ENCODE data around the gene KHDC1. TPM values are rescaled to one million over a fixed set of nuclear protein-coding genes. Genes with fewer than 3 reads are reported as not detected.
"Not testable (repeated sequence)": the region's sequence is repeated elsewhere in the genome, so short reads cannot be mapped to it uniquely, and the experiment has no call there.

The KHDC1 gene
- total RNA-seq, 1 experiment from 2014 or later = 5.5 TPM

DNA sequence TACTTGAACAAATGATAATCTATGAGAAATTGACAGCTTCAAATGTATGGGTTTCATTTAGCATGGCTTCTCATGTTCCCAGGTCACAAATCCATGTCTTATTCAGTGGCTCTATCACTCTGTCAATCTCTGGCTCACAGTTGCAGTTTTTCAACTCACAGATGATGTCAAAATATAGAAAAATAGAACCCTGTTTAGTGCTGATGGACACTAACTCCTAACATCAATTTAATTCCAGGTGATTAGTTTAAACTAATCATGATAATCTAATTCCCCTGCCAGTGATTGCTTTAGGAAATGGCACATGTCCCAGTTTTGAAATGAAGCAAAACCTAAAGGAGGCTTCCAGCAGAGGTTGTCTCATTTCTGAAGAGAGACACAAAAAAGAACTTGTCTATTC, 13.0 kb downstream of the KHDC1 start:
- DNase-seq (ENCODE audit: low spot score) = no peak

DNA sequence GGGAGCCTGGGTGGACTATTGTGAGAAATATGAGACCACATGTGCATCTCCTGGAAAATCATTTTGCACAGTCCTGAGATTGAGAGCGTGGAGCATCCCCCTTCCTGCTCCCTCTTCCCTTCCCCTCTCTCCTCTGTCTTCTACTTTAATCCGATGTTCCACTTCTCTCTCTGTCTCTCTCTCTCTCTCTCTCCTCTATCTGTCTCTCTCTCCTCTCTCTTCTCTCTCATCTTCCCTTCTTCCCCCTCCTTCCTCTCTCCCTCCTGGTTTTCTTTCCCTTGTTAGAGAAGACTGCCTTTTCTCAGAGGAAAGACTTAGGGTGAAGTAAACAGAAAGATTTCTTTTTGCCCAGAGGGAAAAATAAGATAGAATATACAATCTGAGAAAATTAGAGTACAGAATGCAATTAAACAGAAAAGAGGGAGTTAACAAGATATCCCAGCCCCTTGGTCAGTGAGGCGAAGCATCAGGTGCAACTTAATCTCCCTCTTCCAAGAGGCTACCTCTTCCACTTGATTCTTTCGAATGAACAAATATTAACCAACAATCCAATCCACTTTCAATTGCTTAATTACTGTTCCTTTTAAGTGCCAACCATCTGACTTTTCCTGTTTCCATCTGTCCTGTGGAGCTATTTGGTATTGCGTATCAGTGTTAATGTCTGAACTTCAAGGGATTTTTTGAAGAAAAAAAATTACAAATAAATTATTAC, 14.6 kb downstream of the KHDC1 start:
- DNase-seq (ENCODE audit: low spot score) = no peak

DNA sequence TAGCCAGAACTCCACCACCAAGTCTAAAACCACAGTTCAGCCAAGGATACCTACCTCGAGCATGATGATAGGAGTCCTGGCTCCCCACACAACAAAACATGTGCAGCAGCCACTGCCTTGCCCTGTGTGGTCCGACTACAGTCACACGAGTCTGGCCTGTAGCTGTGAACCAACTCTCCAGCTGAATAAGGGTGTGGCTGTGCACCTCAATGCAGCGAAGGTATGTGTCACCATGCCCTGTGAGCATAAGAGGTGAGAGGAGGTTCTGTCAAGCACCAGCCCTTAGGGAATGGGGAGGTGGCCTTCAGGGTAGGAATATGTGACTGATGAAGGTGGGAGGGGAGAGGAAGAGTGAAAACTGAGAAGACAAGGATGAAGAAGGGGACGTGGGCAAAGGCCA, 21.0 kb downstream of the KHDC1 start:
- no peak for DNase-seq (ENCODE audit: low spot score)

DNA sequence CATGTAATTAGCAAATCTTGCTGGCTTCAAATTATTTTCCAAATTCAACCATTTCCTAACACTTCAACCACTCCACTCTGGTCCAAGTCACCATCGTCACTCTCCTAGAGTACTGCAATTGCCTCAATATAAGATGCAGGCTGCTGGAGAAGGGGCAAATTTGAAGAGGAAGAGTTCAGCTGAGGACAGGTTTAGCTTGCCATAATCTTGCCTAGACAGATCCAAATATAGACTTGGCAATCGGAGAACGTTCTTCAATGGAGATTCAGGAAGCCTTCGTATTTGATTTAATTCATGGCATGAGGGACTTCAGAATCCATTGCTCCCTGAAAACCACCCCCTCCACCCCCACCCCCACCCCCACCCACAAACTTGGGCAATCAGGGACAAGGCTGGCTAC, 22.3 kb downstream of the KHDC1 start:
- DNase-seq (ENCODE audit: low spot score) = no peak

DNA sequence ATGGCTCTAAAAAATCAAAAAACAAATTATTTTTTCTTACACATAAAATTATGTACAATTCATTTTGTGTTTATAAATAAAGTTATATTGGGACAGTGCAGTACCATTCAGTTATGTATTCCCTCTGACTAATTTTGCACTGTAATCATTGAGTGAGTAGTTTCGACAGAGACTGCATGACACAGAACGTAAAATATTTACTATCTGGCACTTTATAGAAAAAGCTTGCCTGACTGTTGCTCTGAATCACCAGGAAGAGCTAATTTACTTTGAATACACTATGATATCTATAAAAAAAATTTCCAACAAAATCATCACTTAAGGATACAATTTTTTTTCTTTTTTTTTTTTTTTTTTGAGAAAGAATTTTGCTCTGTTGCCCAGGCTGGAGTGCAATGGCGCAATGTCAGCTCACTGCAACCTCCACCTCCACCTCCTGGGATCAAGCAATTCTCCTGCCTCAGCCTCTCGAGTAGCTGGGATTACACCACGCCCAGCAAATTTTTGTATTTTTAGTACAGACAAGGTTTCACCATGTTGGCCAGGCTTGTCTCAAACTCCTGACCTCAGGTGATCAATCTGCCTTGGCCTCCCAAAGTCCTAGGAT, 26.7 kb downstream of the KHDC1 start:
- DNase-seq (ENCODE audit: low spot score) = peak; percentile 50

DNA sequence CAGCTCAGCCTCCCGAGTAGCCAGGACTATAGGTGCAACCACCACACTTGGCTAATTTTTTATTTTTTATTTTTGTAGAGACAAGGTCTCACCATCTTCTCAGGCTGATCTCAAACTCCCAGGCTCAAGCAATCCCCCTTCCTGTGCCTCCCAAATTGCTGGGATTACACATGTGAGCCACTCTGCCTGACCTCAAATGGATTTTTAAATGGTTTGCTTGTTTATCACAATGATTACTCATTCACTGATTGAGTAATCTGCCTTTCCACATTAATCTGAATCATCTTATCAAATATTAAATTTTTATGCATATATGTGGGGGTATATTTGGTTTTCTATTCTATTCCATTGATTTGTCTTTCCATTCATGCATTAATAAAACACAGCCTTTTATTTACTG, 28.3 kb downstream of the KHDC1 start:
- DNase-seq (ENCODE audit: low spot score) = peak; percentile 34

DNA sequence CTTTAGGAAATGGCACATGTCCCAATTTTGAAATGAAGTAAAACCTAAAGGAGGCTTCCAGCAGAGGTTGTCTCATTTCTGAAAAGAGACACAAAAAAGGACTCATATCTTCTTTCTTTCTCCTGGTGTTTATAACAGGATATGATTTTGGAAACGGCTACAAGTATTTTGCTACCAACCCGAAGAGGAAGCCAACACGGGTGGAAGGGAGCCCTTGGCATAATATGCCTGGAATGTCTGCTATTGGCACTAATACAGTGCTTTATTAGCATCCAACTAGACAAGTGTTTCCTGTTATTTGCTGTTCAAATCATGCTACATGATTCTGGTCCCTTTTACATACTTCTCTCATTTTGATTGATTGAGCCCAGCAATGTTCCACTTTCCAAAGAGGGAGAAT, 29.0 kb downstream of the KHDC1 start:
- not testable (repeated sequence) for DNase-seq (ENCODE audit: low spot score)

DNA sequence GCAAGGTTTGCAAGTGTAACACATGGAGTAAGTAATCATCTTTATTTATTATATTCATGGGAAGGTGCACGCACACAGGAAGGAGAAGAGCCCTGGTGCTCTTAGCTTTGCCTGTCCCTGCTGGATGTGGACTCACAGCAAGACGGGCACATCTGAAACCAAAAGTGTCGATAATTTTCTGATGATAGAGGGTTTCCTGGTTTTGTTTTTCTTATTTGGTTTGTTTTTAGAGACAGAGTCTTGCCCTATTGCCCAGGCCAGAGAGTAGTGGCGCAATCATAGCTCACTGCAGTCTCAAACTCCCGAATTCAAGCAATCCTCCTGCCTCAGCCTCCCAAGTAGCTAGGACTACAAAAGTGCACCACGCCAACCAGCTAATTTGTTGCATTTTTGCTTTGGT, 29.9 kb downstream of the KHDC1 start:
- DNase-seq (ENCODE audit: low spot score) = no peak

DNA sequence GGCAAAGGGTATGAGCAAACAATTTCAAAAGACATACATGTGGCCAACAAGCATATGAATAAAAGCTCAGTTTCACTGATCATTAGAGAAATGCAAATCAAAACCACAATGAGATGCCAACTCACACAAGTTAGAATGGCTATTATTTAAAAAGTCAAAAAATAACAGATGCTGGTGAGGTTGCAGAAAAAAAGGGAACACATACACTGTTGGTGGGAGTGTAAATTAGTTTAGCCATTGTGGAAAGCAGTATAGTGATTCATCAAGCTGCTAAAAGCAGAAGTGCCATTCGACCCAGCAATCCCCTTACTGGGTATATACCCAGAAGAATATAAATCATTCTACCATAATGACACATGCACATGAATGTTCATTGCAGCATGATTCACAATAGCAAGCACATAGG, 31.0 kb downstream of the KHDC1 start:
- no peak for DNase-seq (ENCODE audit: low spot score)

DNA sequence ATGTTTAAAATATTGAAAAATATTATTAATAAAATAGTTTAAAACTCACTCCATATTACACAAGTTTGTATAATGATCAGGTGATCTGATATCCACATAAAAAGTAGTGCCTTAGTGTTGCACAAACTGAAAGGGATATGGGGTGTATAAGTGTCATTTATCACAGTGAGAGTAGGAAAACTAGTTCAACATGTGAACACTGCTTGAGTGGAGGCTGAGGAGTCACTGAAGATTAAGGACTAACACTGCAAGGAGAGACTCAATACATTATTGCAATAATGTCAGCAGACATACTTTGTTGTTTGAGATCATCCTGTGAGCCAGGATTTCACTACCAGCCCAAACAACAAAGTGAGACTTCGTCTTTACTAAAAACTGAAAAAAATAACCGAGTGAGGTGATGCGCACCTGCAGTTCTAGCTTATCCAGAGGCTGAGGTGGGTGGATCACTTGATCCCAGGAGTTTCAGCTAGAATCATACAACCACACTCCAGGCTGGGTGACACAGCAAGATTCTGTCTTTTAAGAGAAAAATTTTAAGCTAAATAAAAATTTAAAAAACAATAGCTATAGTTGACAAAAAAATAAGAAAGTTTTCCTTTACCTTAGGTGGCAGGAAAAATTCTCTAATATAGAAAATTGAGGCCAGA, 35.3 kb downstream of the KHDC1 start:
- DNase-seq (ENCODE audit: low spot score) = no peak

DNA sequence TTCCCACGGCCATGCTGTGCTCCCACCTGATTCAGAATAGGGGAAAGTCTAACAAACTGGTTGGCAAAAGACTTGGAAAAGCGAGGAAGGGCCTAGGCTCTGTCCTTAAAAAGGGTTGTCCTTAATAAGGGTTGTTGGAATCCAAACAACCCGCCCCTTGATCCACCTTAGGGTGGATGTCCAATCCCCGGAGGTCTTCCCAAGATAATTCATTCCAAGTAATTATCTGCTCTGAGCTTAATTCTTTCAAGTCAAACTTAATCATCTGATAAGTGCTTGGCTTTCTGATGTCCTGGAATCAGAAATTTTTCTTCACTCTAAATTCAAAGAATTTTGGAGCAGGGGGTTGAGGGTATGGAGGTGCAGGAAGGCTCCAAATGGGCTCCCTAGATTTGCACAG, 37.6 kb downstream of the KHDC1 start, which contains the start of gene KHDC1L:
KHDC1L (minus strand) TSS at position 101 of the 400 bp plus-strand sequence; CDS start at position 13, 88 bp downstream.
- no peak for DNase-seq (ENCODE audit: low spot score)

DNA sequence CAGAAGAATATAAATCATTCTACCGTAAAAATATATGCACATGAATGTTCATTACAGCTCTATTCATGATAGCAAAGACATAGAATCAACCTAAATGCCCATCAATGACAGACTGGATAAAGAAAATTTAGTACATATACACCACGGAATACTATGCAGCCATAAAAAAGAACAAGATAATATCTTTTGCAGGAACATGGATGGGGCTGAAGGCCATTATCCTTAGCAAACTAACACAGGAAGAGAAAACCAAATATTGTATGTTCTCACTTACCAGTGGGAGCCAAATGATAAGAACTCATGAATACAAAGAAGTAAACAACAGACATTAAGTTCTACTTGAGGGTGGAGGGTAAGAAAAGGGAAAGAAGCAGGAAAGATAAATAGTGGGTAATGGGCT, 46.1 kb downstream of the KHDC1 start:
- DNase-seq (ENCODE audit: low spot score) = no peak

DNA sequence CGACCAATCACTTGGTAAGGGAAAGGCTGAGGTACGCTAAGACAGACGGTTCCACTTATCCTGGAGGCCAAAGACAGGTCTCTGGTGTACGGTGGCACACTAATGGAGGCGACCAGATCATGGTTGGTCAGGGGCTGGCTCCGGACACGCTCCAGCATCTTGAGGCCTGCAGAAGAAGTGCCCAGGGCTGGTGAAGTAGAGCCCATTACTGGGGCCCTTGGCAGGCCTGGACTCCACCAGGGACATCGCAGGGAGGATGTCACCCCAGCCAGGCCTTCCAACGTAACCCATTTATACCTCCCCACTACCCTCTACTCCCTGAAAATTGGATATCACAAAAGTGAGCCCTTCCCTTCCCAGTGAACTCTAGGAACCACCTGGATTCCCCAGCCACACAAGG, 53.9 kb downstream of the KHDC1 start:
- no peak for DNase-seq (ENCODE audit: low spot score)

DNA sequence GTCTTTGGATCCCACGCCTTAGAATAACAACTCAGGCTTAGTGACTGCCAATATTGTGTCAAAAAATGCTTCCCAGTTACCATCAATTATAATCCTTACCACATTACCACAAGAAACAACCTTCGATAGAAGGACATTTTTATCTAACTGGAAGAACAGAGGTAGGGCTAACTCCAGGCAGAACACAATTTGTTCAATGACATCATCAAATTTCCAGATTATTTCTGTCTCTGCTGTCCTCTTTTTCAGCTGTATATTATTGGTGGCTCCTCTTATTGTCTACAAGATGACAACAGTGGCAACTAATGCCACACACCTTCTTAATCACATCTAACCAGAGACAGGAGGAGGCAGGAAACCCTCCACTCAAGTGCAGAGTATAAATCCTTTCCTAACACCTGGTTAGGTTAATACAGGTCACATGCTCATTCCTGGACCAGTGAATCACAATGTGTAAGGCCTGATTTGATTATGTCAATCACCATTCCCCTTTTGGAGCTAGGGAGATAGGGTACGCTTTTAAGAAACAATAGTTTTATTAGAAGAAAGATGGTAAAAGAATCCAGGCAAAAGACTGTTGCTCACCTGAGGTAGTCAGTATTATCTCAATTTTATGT, 55.7 kb downstream of the KHDC1 start:
- no peak for DNase-seq (ENCODE audit: low spot score)

DNA sequence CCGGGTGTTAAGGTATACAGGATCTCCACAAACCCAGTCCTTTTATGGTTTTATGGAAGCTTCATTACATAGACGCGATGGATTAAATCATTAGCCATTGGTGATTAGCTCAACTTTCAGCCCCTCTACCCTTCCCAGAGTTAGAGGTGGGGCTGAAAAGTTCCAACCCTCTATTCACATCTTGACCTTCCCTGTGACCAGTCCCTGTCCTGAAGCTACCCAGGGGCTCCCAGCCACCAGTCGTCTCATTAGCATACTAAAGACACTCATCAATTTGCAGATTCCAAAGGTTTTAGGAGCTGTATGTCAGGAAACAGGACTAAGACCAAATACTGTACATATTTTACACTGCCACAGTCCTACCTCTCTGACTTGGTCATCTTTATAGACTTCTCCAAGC, 58.7 kb downstream of the KHDC1 start:
- no peak for DNase-seq (ENCODE audit: low spot score)

DNA sequence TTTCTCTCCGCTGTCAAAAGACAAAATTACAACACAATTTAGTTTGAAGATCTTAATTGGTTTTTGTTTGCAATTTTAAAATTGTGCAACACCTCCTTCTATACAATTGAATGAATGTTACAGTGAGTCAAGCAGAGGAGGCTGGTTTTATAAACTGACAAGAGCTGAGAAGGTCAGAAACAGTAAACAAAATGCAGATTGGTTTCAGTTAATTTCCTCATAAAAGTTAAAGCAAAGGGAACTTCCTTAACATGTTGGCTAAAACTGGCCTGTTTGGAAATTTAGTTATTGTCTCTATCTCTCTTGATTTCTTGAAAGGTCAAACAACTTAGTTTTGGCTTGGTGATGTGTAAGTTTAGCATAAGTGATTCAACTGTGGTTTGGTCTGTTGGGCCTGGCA, 59.9 kb downstream of the KHDC1 start:
- peak; percentile 32 for DNase-seq (ENCODE audit: low spot score)

DNA sequence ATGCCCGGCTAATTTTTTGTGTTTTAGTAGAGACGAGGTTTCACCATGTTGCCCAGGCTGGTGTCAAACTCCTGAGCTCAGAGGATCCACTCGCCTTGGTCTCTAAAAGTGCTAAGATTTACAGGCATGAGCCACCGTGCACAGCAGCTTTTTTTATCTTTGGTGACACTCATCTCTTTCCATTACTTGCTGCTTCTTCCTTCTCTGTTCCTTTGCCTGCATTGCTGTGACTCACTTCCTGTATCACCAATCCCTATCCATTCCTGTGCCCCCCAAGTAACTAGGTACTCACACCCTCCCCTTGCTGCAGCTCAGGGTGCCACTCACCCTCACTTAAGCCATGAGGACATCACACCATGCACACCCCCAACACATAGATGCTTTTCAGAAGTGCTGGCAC, 62.3 kb downstream of the KHDC1 start:
- no peak for DNase-seq (ENCODE audit: low spot score)

DNA sequence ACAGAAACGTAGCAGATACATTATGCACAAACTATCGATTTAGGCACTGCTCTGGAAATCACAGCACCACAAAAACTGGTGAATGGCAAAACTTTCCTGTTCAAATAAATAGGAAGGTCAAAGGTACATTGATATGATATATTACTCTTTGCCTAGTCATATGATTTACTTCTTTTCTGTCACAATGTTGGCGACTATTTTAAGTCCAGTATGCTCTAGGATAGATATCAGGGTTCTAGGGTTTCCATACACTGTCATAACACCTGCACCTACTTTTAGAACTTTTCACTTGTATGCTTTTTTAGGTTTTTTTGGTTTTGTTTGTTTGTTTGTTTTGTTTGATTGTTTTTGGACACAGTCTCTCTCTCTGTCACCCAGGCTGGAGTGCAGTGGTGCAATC, 62.7 kb downstream of the KHDC1 start:
- DNase-seq (ENCODE audit: low spot score) = no peak

DNA sequence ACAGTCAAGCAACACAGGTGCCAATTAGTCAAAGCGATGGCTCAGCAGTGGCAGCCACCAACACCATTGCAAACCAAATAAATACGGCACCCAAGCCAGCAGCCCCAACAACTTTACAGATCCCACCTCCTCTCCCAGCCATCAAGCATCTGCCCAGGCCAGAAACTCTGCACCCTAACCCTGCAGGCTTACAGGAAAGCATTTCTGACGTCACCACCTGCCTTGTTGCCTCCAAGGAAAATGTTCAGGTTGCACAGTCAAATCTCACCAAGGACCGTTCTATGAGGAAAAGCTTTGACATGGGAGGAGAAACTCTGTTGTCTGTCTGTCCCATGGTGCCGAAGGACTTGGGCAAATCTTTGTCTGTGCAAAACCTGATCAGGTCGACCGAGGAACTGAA, 68.3 kb downstream of the KHDC1 start:
- no peak for DNase-seq (ENCODE audit: low spot score)

DNA sequence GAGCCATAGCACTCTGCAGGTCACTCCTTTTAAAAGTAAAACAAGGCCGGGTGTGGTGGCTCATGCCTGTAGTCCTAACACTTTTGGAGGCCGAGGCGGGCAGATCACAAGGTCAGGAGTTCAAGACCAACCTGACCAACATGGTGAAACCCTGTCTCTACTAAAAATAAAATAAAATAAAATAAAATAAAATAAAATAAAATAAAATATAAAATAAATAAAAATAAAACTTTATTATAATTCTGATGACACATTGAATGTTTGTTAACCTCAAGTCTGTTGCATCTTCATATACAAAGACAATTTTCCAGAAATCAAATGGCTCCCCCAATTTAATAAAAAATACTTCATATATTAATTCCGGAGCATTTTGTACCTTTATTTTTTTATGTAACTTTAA, 69.7 kb downstream of the KHDC1 start:
- DNase-seq (ENCODE audit: low spot score) = not testable (repeated sequence)
